ENCODE measurements around the gene SMAD1. TPM values are rescaled to one million over a fixed set of nuclear protein-coding genes. Genes with fewer than 3 reads are reported as not detected.

SMAD1 gene
- total and polyA plus RNA-seq, 2 donors (not counting 1 experiment from before 2014, with no cell fraction given): 13.0 to 25.1 TPM

DNA sequence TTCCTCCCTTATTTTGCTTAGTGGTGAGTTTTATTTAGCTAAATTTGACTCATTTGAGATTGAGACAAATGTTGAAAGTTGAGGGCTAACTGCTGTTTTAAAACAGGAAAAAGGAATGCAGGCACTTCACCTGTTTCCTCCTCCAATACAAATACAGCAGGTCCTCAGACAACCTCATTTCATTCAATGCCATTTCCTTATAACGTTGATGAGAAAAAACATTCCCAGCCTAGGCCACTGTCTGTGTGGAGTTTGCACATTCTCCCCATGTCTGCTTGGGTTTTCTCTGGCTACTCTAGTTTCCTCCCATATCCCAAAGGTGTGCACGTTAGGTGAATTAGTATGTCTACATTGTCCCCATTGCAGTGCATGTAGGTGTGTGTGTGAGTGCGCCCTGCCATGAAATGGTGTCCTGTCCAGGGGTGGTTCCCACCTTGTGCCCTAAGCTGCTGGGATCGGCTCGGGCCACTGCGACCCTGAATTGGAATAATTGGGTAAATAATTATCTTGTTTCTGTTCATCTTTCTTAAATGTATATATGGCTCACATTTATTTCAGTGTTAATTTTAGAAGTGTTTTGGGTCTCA, 21.9 kb downstream of the SMAD1 start:
- Histone ChIP-seq H3K27me3 (ENCODE audit: control insufficient read depth, insufficient read depth, low read length) (no peaks in the 10 kb centered on the region), H3K27ac (ENCODE audit: insufficient read depth, low read length) (no peak overlapping the region), H3K36me3 (ENCODE audit: control insufficient read depth, insufficient read depth, low read length) (no peaks in the 10 kb centered on the region), H3K79me2 (ENCODE audit: control insufficient read depth, insufficient read depth, low read length) (no peaks in the 10 kb centered on the region), H2AFZ (ENCODE audit: low read length) (no peak overlapping the region), H3K9me3 (ENCODE audit: control insufficient read depth, insufficient read depth, low read depth, low read length) (no peaks in the 10 kb centered on the region), H4K20me1 (ENCODE audit: control insufficient read depth, extremely low read depth, insufficient read depth, low read length) (no peaks in the 10 kb centered on the region), H3K4me2 (ENCODE audit: extremely low read depth, insufficient read depth, low read length) (no peak overlapping the region), H3K4me1 (ENCODE audit: control insufficient read depth, extremely low read depth, insufficient read depth, low read length) (no peaks in the 10 kb centered on the region), H3K4me3 (replicated peaks in 1 of 4; ENCODE audit: control extremely low read depth in 1 of 4, insufficient read depth in 1 of 4, low read depth in 3 of 4, low read length in 4 of 4) (no peak overlapping the region), H3K9ac (ENCODE audit: insufficient read depth, low read length) (no peak overlapping the region)
- no peak for DNase-seq (ENCODE audit: low read depth in 2 of 2)
- TF ChIP-seq, protein P1, sequence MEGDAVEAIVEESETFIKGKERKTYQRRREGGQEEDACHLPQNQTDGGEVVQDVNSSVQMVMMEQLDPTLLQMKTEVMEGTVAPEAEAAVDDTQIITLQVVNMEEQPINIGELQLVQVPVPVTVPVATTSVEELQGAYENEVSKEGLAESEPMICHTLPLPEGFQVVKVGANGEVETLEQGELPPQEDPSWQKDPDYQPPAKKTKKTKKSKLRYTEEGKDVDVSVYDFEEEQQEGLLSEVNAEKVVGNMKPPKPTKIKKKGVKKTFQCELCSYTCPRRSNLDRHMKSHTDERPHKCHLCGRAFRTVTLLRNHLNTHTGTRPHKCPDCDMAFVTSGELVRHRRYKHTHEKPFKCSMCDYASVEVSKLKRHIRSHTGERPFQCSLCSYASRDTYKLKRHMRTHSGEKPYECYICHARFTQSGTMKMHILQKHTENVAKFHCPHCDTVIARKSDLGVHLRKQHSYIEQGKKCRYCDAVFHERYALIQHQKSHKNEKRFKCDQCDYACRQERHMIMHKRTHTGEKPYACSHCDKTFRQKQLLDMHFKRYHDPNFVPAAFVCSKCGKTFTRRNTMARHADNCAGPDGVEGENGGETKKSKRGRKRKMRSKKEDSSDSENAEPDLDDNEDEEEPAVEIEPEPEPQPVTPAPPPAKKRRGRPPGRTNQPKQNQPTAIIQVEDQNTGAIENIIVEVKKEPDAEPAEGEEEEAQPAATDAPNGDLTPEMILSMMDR (conservative IDR thresholded peaks at IDR 0.05 in 1 of 2, IDR thresholded peaks at IDR 0.05 in 1 of 2; ENCODE audit: low read depth in 1 of 2, low read length in 2 of 2): no peak

DNA sequence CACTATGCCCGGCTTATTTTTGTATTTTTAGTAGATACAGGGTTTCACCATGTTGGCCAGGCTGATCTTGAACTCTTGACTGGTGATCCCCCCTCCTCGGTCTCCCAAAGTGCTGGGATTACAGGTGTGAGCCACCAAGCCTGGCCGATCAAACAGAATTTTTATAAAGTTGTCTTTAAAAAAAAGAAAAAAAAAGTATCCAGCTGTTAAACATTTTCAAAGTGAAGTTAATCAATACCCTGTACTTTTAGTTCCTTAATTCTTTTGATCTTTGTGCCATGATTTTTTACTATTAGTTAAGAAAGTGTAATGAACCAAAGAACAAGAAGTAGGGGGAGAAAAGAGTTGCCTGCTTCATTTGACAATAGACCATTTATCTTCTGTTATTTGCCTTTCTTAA, 24.3 kb downstream of the SMAD1 start:
- Histone ChIP-seq H3K4me2 (ENCODE audit: extremely low read depth, insufficient read depth, low read length) (no peak overlapping the region), H3K4me3 (replicated peaks in 1 of 4; ENCODE audit: control extremely low read depth in 1 of 4, insufficient read depth in 1 of 4, low read depth in 3 of 4, low read length in 4 of 4) (no peak overlapping the region), H3K4me1 (ENCODE audit: control insufficient read depth, extremely low read depth, insufficient read depth, low read length) (no peaks in the 10 kb centered on the region), H3K36me3 (ENCODE audit: control insufficient read depth, insufficient read depth, low read length) (no peaks in the 10 kb centered on the region), H4K20me1 (ENCODE audit: control insufficient read depth, extremely low read depth, insufficient read depth, low read length) (no peaks in the 10 kb centered on the region), H3K79me2 (ENCODE audit: control insufficient read depth, insufficient read depth, low read length) (no peaks in the 10 kb centered on the region), H3K27me3 (ENCODE audit: control insufficient read depth, insufficient read depth, low read length) (no peaks in the 10 kb centered on the region), H3K9me3 (ENCODE audit: control insufficient read depth, insufficient read depth, low read depth, low read length) (no peaks in the 10 kb centered on the region), H3K27ac (ENCODE audit: insufficient read depth, low read length) (no peak overlapping the region), H3K9ac (ENCODE audit: insufficient read depth, low read length) (no peak overlapping the region), H2AFZ (ENCODE audit: low read length) (no peak overlapping the region)
- DNase-seq (ENCODE audit: low read depth in 2 of 2): no peak
- TF ChIP-seq, protein P1 (conservative IDR thresholded peaks at IDR 0.05 in 1 of 2, IDR thresholded peaks at IDR 0.05 in 1 of 2; ENCODE audit: low read depth in 1 of 2, low read length in 2 of 2): no peak
- TF ChIP-seq EZH2 (IDR thresholded peaks at IDR 0.05; ENCODE audit: low read length, missing control alignments): no peak

DNA sequence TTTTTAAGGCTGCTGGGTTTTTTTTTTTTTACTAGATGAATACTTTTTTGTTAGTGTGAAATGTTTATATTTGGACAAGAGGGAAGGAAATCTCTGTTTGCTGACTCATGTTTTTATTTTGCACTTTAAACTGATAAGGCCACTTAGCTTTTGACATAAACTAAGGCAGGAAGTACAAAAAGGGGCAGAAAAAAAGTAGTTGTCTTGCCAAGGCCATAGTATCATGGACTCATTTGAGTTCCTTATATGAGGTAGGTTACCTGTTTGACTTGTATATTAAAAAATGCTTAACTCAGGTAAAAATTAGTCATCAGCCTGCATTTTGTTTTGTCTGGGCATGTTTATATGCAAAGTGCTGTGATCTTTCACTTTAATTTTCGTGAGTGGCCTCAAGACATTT, 26.0 kb downstream of the SMAD1 start:
- Histone ChIP-seq H3K9me3 (ENCODE audit: control insufficient read depth, insufficient read depth, low read depth, low read length) (no peaks in the 10 kb centered on the region), H3K4me1 (ENCODE audit: control insufficient read depth, extremely low read depth, insufficient read depth, low read length) (no peaks in the 10 kb centered on the region), H3K4me3 (replicated peaks in 1 of 4; ENCODE audit: control extremely low read depth in 1 of 4, insufficient read depth in 1 of 4, low read depth in 3 of 4, low read length in 4 of 4) (no peak overlapping the region), H3K4me2 (ENCODE audit: extremely low read depth, insufficient read depth, low read length) (no peak overlapping the region), H3K36me3 (ENCODE audit: control insufficient read depth, insufficient read depth, low read length) (no peaks in the 10 kb centered on the region), H3K27ac (ENCODE audit: insufficient read depth, low read length) (no peak overlapping the region), H4K20me1 (ENCODE audit: control insufficient read depth, extremely low read depth, insufficient read depth, low read length) (no peaks in the 10 kb centered on the region), H2AFZ (ENCODE audit: low read length) (no peak overlapping the region), H3K9ac (ENCODE audit: insufficient read depth, low read length) (no peak overlapping the region), H3K79me2 (ENCODE audit: control insufficient read depth, insufficient read depth, low read length) (no peaks in the 10 kb centered on the region), H3K27me3 (ENCODE audit: control insufficient read depth, insufficient read depth, low read length) (no peaks in the 10 kb centered on the region)
- TF ChIP-seq, protein P1 (conservative IDR thresholded peaks at IDR 0.05 in 1 of 2, IDR thresholded peaks at IDR 0.05 in 1 of 2; ENCODE audit: low read depth in 1 of 2, low read length in 2 of 2): no peak
- no peak for TF ChIP-seq EZH2 (IDR thresholded peaks at IDR 0.05; ENCODE audit: low read length, missing control alignments)
- DNase-seq (ENCODE audit: low read depth in 2 of 2): peak; percentile 39 to 63
